Measurements from ENCODE around the gene VEPH1.

Gene VEPH1

GRCh38 chr3:157429708-157430107 lies 73.5 kb downstream of the VEPH1 start:
- no peak for DNase-seq (ENCODE audit: low read depth in 2 of 2)

GRCh38 chr3:157428853-157429252 lies 74.4 kb downstream of the VEPH1 start:
- DNase-seq (ENCODE audit: low read depth in 2 of 2) = no peak

GRCh38 chr3:157427901-157428300 lies 75.3 kb downstream of the VEPH1 start:
- no peak for DNase-seq (ENCODE audit: low read depth in 2 of 2)

GRCh38 chr3:157423337-157423736 lies 79.9 kb downstream of the VEPH1 start:
- no peak for DNase-seq (ENCODE audit: low read depth in 2 of 2)

GRCh38 chr3:157420606-157421130 lies 82.5 kb downstream of the VEPH1 start:
- no peak for DNase-seq (ENCODE audit: low read depth in 2 of 2)

- no peak for DNase-seq (ENCODE audit: low read depth in 2 of 2)
Observed at GRCh38 chr3:157418104-157418503, 85.1 kb downstream of the VEPH1 start.

- DNase-seq (ENCODE audit: low read depth in 2 of 2) = no peak
Observed at GRCh38 chr3:157417247-157417646, 86.0 kb downstream of the VEPH1 start.

GRCh38 chr3:157416347-157417087 lies 86.7 kb downstream of the VEPH1 start:
- no peak for DNase-seq (ENCODE audit: low read depth in 2 of 2)

- DNase-seq (ENCODE audit: low read depth in 2 of 2) = no peak
Observed at GRCh38 chr3:157414861-157415260, 88.4 kb downstream of the VEPH1 start.

GRCh38 chr3:157412323-157412855 lies 90.8 kb downstream of the VEPH1 start:
- DNase-seq (ENCODE audit: low read depth in 2 of 2) = no peak

GRCh38 chr3:157410945-157411344 lies 92.3 kb downstream of the VEPH1 start:
- DNase-seq (ENCODE audit: low read depth in 2 of 2) = no peak

- DNase-seq (ENCODE audit: low read depth in 2 of 2) = no peak
Observed at GRCh38 chr3:157409516-157409915, 93.7 kb downstream of the VEPH1 start.

- DNase-seq (ENCODE audit: low read depth in 2 of 2) = no peak
Observed at GRCh38 chr3:157408499-157409149, 94.6 kb downstream of the VEPH1 start.

- no peak for DNase-seq (ENCODE audit: low read depth in 2 of 2)
Observed at GRCh38 chr3:157407769-157408168, 95.4 kb downstream of the VEPH1 start.

- DNase-seq (ENCODE audit: low read depth in 2 of 2) = no peak
Observed at GRCh38 chr3:157406394-157406793, 96.8 kb downstream of the VEPH1 start.

- DNase-seq (ENCODE audit: low read depth in 2 of 2) = no peak
Observed at GRCh38 chr3:157405457-157405856, 97.8 kb downstream of the VEPH1 start.

- DNase-seq (ENCODE audit: low read depth in 2 of 2) = no peak
Observed at GRCh38 chr3:157404381-157404780, 98.8 kb downstream of the VEPH1 start.

- no peak for DNase-seq (ENCODE audit: low read depth in 2 of 2)
Observed at GRCh38 chr3:157398598-157398997, 104.6 kb downstream of the VEPH1 start.

GRCh38 chr3:157394411-157394810 lies 108.8 kb downstream of the VEPH1 start:
- no peak for DNase-seq (ENCODE audit: low read depth in 2 of 2)

GRCh38 chr3:157393113-157393512 lies 110.1 kb downstream of the VEPH1 start:
- DNase-seq (ENCODE audit: low read depth in 2 of 2) = no peak

- no peak for DNase-seq (ENCODE audit: low read depth in 2 of 2)
Observed at GRCh38 chr3:157392104-157392503, 111.1 kb downstream of the VEPH1 start.

- no peak for DNase-seq (ENCODE audit: low read depth in 2 of 2)
Observed at GRCh38 chr3:157390713-157391515, 112.3 kb downstream of the VEPH1 start.
